Osteocyte (in vitro differentiated cells): Measurements from ENCODE around the gene NDUFA13. TPM values are rescaled to one million over a fixed set of nuclear protein-coding genes. Genes with fewer than 3 reads are reported as not detected.

Experiments
- DNase-seq: peaks from one replicate; pipeline ENCODE4 v3.0.0; 2021; ENCODE audit warnings: mixed read lengths; ENCODE audit not compliant: unreplicated experiment; ENCODE audit errors: extremely low spot score
- H3K27ac Mint-ChIP-seq: one replicate; pipeline ENCODE4 v1.8.0; 2021; ENCODE audit warnings: mild to moderate bottlenecking, mixed read lengths; ENCODE audit not compliant: unreplicated experiment
- H3K27me3 Mint-ChIP-seq: one replicate; pipeline ENCODE4 v1.8.0; 2021; ENCODE audit warnings: mixed read lengths; ENCODE audit not compliant: unreplicated experiment
- H3K36me3 Mint-ChIP-seq: one replicate; pipeline ENCODE4 v1.8.0; 2021; ENCODE audit warnings: mixed read lengths; ENCODE audit not compliant: unreplicated experiment
- H3K4me1 Mint-ChIP-seq: one replicate; pipeline ENCODE4 v1.8.0; 2021; ENCODE audit warnings: mixed read lengths; ENCODE audit not compliant: unreplicated experiment
- H3K4me3 Mint-ChIP-seq: one replicate; pipeline ENCODE4 v1.8.0; 2021; ENCODE audit warnings: mild to moderate bottlenecking, moderate library complexity, mixed read lengths; ENCODE audit not compliant: unreplicated experiment
- H3K9me3 Mint-ChIP-seq: one replicate; pipeline ENCODE4 v1.8.0; 2021; ENCODE audit warnings: mixed read lengths; ENCODE audit not compliant: unreplicated experiment
- total RNA-seq: library from RNA; stranded (reverse); gene quantifications from 2 replicates; pipeline ENCODE4 v1.2.1, GENCODE V29; 2021
- TF ChIP-seq, protein P1 (sequence below): fragments of 200-600 bp; sonication (generic); IDR thresholded peaks from 2 replicates; pipeline ENCODE4 v1.5.0; 2021; ENCODE audit warnings: antibody characterized with exemption, mild to moderate bottlenecking, moderate library complexity

Gene NDUFA13
- total RNA-seq, 1 donor from 2014 or later: 376 TPM

DNA sequence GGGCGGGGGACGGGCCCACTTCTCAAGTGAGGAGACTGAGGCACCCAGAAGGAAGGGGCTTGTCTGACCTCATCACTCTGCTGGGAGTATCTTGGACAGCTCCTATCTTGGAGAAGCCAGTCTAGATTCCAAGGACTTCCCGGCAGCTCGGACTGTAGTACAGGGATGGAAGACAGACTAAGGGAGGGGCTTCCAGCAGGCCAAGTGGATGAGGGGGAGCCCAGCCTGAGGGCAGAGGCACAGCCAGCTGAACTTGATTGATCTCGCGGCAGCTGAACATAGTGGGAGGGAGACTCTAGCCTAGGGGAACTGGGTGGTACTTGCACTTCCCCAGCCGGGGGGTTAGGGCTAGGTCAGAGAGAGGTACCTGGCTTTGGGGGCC is 22.8 kb downstream of the NDUFA13 start:
- H3K4me3 Mint-ChIP-seq: peak overlapping the region; percentile 49
- TF ChIP-seq, protein P1, sequence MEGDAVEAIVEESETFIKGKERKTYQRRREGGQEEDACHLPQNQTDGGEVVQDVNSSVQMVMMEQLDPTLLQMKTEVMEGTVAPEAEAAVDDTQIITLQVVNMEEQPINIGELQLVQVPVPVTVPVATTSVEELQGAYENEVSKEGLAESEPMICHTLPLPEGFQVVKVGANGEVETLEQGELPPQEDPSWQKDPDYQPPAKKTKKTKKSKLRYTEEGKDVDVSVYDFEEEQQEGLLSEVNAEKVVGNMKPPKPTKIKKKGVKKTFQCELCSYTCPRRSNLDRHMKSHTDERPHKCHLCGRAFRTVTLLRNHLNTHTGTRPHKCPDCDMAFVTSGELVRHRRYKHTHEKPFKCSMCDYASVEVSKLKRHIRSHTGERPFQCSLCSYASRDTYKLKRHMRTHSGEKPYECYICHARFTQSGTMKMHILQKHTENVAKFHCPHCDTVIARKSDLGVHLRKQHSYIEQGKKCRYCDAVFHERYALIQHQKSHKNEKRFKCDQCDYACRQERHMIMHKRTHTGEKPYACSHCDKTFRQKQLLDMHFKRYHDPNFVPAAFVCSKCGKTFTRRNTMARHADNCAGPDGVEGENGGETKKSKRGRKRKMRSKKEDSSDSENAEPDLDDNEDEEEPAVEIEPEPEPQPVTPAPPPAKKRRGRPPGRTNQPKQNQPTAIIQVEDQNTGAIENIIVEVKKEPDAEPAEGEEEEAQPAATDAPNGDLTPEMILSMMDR: no peak
- no peaks in the 10 kb centered on the region for H3K9me3 Mint-ChIP-seq
- no peak for DNase-seq
- no peak overlapping the region for H3K27ac Mint-ChIP-seq
- no peaks in the 10 kb centered on the region for H3K27me3 Mint-ChIP-seq
- H3K36me3 Mint-ChIP-seq: no peaks in the 10 kb centered on the region
- H3K4me1 Mint-ChIP-seq: peaks cover 12% of the 10 kb centered on the region

DNA sequence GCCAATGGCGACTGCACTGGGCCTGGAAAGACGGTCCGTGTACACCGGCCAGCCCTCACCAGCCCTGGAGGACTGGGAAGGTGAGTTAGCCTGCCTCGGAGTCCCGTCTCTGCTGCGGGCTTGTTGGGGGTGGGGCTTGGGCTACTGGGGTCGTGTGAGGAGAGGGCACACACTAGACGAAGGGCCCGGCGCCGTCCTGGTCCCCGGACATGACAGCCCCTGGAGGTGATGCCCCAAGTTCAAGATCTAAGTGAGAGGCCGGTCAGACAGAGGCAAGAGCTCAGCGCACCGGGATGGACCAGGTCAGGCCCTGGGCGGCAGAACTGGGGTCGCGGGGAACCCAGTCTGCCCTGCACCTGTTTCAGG is 23.7 kb downstream of the NDUFA13 start:
- no peak overlapping the region for H3K4me3 Mint-ChIP-seq
- no peaks in the 10 kb centered on the region for H3K27me3 Mint-ChIP-seq
- no peaks in the 10 kb centered on the region for H3K9me3 Mint-ChIP-seq
- TF ChIP-seq, protein P1: no peak
- H3K27ac Mint-ChIP-seq: no peak overlapping the region
- H3K36me3 Mint-ChIP-seq: no peaks in the 10 kb centered on the region
- H3K4me1 Mint-ChIP-seq: peaks cover 12% of the 10 kb centered on the region
- no peak for DNase-seq

DNA sequence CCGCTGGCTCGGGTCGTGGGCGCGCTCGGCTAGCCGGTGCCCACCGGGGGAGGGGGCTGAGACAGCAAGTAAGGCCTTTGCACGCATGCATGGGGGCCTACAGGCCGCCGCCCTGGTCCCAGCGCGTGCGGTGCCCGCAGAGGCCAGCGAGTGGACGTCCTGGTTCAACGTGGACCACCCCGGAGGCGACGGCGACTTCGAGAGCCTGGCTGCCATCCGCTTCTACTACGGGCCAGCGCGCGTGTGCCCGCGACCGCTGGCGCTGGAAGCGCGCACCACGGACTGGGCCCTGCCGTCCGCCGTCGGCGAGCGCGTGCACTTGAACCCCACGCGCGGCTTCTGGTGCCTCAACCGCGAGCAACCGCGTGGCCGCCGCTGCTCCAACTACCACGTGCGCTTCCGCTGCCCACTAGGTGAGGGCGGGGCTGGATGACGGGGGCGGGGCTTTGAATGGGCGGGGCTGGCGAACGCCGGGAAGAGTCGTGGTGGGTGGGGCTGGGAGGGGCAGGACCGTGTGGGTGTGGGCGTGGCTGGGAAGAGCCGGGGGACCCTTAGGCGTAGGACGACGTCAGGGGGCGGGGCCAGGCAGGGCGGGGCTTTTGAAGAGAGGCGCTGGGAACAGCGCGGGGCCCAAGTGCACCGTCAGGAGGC is 24.2 kb downstream of the NDUFA13 start:
- H3K4me1 Mint-ChIP-seq: peaks cover 12% of the 10 kb centered on the region
- TF ChIP-seq, protein P1: no peak
- H3K4me3 Mint-ChIP-seq: no peak overlapping the region
- no peak for DNase-seq
- H3K27me3 Mint-ChIP-seq: no peaks in the 10 kb centered on the region
- no peaks in the 10 kb centered on the region for H3K9me3 Mint-ChIP-seq
- H3K36me3 Mint-ChIP-seq: no peaks in the 10 kb centered on the region
- H3K27ac Mint-ChIP-seq: no peak overlapping the region

DNA sequence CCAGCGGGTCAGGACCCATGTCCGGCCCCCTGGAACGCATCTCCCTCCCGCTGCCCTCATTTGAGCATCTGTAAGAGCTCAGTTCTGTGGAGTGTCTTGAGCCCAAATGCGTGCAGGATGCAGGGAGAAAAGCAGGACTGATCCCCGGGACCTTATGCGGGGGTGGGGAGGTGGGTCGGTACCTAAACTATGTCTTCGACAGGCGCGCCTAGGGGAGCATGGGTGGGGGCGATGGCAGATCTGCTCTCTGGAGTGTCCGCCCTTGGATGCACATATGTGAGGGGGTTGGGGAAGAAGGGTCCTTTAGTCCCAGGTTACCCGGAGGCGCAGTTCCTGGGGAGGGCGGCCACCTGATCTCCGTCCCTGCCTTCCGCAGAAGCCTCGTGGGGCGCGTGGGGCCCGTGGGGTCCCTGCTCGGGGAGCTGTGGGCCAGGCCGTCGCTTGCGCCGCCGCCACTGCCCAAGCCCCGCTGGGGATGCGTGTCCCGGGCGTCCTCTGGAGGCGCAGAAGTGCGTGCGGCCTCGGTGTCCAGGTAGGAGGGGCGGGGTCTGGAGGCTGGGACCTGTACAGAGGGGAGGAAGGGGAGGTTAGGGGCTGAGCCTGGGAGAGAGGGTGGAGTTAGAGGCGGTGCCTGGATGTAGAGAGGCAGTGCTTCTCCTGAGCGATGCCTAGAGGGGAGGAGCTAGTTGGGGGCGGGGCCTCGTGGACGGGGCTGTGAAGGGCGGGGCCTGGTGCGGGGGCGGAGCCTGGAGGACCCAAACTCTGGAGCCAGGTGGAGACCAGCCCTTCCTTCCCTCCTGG is 24.9 kb downstream of the NDUFA13 start:
- Mint-ChIP-seq H3K4me1 (peaks cover 12% of the 10 kb centered on the region), H3K27ac (no peak overlapping the region), H3K27me3 (no peaks in the 10 kb centered on the region), H3K36me3 (no peaks in the 10 kb centered on the region), H3K9me3 (no peaks in the 10 kb centered on the region), H3K4me3 (no peak overlapping the region)
- no peak for DNase-seq
- TF ChIP-seq, protein P1: no peak

DNA sequence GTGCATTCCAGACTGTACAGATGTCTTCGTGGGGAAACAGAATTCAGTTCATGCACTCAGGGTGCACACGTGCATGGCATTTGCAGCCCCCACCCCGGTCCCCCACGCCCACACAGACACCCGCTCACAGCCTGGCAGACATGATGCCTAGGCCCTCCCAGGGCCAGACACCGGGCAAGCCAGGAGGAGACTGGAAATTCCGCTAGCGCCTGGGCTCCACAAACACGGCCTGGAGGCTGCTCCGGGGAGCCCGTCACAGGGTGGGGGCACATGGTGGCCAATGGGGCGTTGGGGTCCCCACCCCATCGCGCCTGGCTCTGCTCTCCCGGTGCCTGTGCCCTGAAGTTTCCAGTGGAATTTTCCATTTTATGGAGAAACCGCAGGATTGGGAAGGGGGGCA is 25.6 kb downstream of the NDUFA13 start:
- Mint-ChIP-seq H3K9me3 (no peaks in the 10 kb centered on the region), H3K4me3 (no peak overlapping the region), H3K4me1 (peaks cover 12% of the 10 kb centered on the region), H3K36me3 (no peaks in the 10 kb centered on the region), H3K27me3 (no peaks in the 10 kb centered on the region), H3K27ac (no peak overlapping the region)
- TF ChIP-seq, protein P1: no peak
- DNase-seq: no peak
